ENCODE results near the gene AREL1. TPM values are rescaled to one million over a fixed set of nuclear protein-coding genes. Genes with fewer than 3 reads are reported as not detected.
A peak's percentile ranks its signal among the peaks of the same experiment; 100 is the strongest.

AREL1 gene
- total RNA-seq, 1 experiment from 2014 or later, result 18.5 TPM

- no peak for DNase-seq (ENCODE audit: low spot score)
Observed at GRCh38 chr14:74636424-74637177, 76.3 kb downstream of the AREL1 start.

- no peak for DNase-seq (ENCODE audit: low spot score)
Observed at GRCh38 chr14:74635847-74636246, 77.0 kb downstream of the AREL1 start.

GRCh38 chr14:74634964-74635363 lies 77.9 kb downstream of the AREL1 start:
- DNase-seq (ENCODE audit: low spot score), result no peak

GRCh38 chr14:74634481-74634880 lies 78.4 kb downstream of the AREL1 start:
- no peak for DNase-seq (ENCODE audit: low spot score)

- DNase-seq (ENCODE audit: low spot score), result no peak
Observed at GRCh38 chr14:74630881-74631690, 81.8 kb downstream of the AREL1 start.

GRCh38 chr14:74628418-74628817 lies 84.5 kb downstream of the AREL1 start:
- DNase-seq (ENCODE audit: low spot score), result no peak

- DNase-seq (ENCODE audit: low spot score), result no peak
Observed at GRCh38 chr14:74627076-74627475, 85.8 kb downstream of the AREL1 start.

- DNase-seq (ENCODE audit: low spot score), result no peak
Observed at GRCh38 chr14:74622257-74622656, 90.6 kb downstream of the AREL1 start.

- no peak for DNase-seq (ENCODE audit: low spot score)
Observed at GRCh38 chr14:74621556-74621955, 91.3 kb downstream of the AREL1 start.

GRCh38 chr14:74620923-74621322 lies 92.0 kb downstream of the AREL1 start:
- no peak for DNase-seq (ENCODE audit: low spot score)

- peak; percentile 15 for DNase-seq (ENCODE audit: low spot score)
Observed at GRCh38 chr14:74620497-74620921, 92.4 kb downstream of the AREL1 start.

GRCh38 chr14:74619672-74620131 lies 93.2 kb downstream of the AREL1 start:
- peak; percentile 8 for DNase-seq (ENCODE audit: low spot score)

- DNase-seq (ENCODE audit: low spot score), result peak; percentile 88
Observed at GRCh38 chr14:74618078-74618952, 94.6 kb downstream of the AREL1 start.

GRCh38 chr14:74616996-74617700 lies 95.7 kb downstream of the AREL1 start:
- no peak for DNase-seq (ENCODE audit: low spot score)

- peak; percentile 45 for DNase-seq (ENCODE audit: low spot score)
Observed at GRCh38 chr14:74616507-74616906, 96.4 kb downstream of the AREL1 start.

- DNase-seq (ENCODE audit: low spot score), result no peak
Observed at GRCh38 chr14:74615735-74616134, 97.1 kb downstream of the AREL1 start.

- no peak for DNase-seq (ENCODE audit: low spot score)
Observed at GRCh38 chr14:74614508-74615495, 98.1 kb downstream of the AREL1 start.

- DNase-seq (ENCODE audit: low spot score), result no peak
Observed at GRCh38 chr14:74613211-74613914, 99.5 kb downstream of the AREL1 start.

GRCh38 chr14:74612350-74613021 lies 100.4 kb downstream of the AREL1 start:
- DNase-seq (ENCODE audit: low spot score), result peak; percentile 67
